C4-2B (cell line): Measurements from ENCODE around the gene DDX6.

ENCODE experiments used
- ZFX ChIP-seq: fragments of 450-650 bp; IDR thresholded peaks from 2 replicates; pipeline ENCODE4 v1.6.1; 2017
- TF ChIP-seq, protein P1 (sequence below): fragments of 450-650 bp; conservative IDR thresholded peaks from 2 replicates; pipeline ENCODE4 v1.5.1; 2017; ENCODE audit warnings: mild to moderate bottlenecking

DNA sequence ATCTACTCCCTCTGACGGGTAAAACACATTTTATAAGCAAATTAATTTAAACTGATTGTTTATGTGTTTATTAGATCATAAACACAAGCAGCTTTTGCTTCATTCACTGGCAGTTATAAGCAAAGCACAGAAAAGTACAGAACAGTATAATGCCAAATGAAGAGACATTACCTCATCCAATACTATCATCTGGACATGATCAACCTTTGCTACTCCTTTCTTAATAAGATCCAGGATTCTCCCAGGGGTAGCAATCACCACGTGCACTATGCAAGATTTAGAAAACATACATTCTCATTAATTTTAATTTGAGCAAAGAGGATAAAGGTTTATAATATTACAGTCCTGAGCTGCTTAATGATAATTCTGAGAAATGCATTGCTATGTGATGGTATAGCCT is 27.9 kb downstream of the DDX6 start:
- TF ChIP-seq, protein P1, sequence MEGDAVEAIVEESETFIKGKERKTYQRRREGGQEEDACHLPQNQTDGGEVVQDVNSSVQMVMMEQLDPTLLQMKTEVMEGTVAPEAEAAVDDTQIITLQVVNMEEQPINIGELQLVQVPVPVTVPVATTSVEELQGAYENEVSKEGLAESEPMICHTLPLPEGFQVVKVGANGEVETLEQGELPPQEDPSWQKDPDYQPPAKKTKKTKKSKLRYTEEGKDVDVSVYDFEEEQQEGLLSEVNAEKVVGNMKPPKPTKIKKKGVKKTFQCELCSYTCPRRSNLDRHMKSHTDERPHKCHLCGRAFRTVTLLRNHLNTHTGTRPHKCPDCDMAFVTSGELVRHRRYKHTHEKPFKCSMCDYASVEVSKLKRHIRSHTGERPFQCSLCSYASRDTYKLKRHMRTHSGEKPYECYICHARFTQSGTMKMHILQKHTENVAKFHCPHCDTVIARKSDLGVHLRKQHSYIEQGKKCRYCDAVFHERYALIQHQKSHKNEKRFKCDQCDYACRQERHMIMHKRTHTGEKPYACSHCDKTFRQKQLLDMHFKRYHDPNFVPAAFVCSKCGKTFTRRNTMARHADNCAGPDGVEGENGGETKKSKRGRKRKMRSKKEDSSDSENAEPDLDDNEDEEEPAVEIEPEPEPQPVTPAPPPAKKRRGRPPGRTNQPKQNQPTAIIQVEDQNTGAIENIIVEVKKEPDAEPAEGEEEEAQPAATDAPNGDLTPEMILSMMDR: no peak
- no peak for TF ChIP-seq ZFX
